H1 (cell line): ENCODE measurements around the gene USP7. TPM values are rescaled to one million over a fixed set of nuclear protein-coding genes. Genes with fewer than 3 reads are reported as not detected.

Experiments
- CTCF ChIA-PET: fragments of 300-600 bp; sonication (Branson Sonifier 250); formaldehyde crosslinking; loops from one replicate; lab custom pipeline; 2021; ENCODE audit not compliant: partially characterized antibody; lab: Charles Lee
- POLR2A ChIA-PET: fragments of 300-600 bp; sonication (Branson Sonifier 250); formaldehyde crosslinking; loops from one replicate; lab custom pipeline; 2021; ENCODE audit warnings: inconsistent platforms; ENCODE audit not compliant: partially characterized antibody; lab: Charles Lee
- DNase-seq, 2 experiments: peaks; one replicate each; pipeline versions ENCODE4 v3.0.0 to v3.0.0-alpha.2; 2010 to 2022; ENCODE audit warnings: low spot score in 2 of 2, low read depth in 1 of 2, mixed read lengths in 1 of 2
- FAIRE-seq: peaks from 2 replicates; lab custom pipeline; 2011; peaks lifted over from hg19 to GRCh38; lab: Jason Lieb, UNC
- H2AFZ ChIP-seq: 2 replicates; pipeline ENCODE4 v1.8.1; 2012; ENCODE audit warnings: low read length, inconsistent platforms
- H2AK5ac ChIP-seq: 2 replicates; pipeline ENCODE4 v1.6.1; 2013; ENCODE audit warnings: low read depth, low read length
- H2BK120ac ChIP-seq: replicated peaks from 2 replicates; pipeline ENCODE3; 2013; ENCODE audit warnings: low read depth, low read length, inconsistent platforms
- H2BK12ac ChIP-seq: 2 replicates; pipeline ENCODE4 v1.6.1; 2013; ENCODE audit warnings: low read depth, low read length
- H2BK15ac ChIP-seq: 2 replicates; pipeline ENCODE4 v1.6.1; 2013; ENCODE audit warnings: low read length
- H2BK20ac ChIP-seq: 2 replicates; pipeline ENCODE4 v1.6.1; 2013; ENCODE audit warnings: low read length
- H2BK5ac ChIP-seq: 2 replicates; pipeline ENCODE4 v1.6.1; 2013; ENCODE audit warnings: low read depth, low read length
- H3K14ac ChIP-seq: 2 replicates; pipeline ENCODE4 v1.6.1; 2013; ENCODE audit warnings: inconsistent platforms; ENCODE audit not compliant: insufficient read length
- H3K18ac ChIP-seq: 2 replicates; pipeline ENCODE4 v1.6.1; 2013; ENCODE audit warnings: low read length; ENCODE audit errors: extremely low read depth
- H3K23ac ChIP-seq: 2 replicates; pipeline ENCODE4 v1.6.1; 2013; ENCODE audit warnings: inconsistent platforms; ENCODE audit not compliant: insufficient read length
- H3K23me2 ChIP-seq: 2 replicates; pipeline ENCODE4 v1.6.1; 2013; ENCODE audit warnings: low read depth, low read length
- H3K27ac ChIP-seq: 2 replicates; pipeline ENCODE4 v1.6.1; 2011; ENCODE audit warnings: low read depth, low read length, inconsistent platforms
- H3K27me3 ChIP-seq, 4 experiments: replicated peaks in 1 of 4; 1 replicate in 1 of 4; 2 replicates in 3 of 4; pipeline versions ENCODE4 v1.6.1 to v1.8.1; 2011 to 2013; ENCODE audit warnings: low read length in 3 of 4, mild to moderate bottlenecking in 3 of 4, inconsistent platforms in 2 of 4, mixed read lengths in 2 of 4, moderate library complexity in 1 of 4; ENCODE audit not compliant: control insufficient read depth in 3 of 4, insufficient read depth in 3 of 4; ENCODE audit errors: extremely low read depth in 1 of 4
- H3K36me3 ChIP-seq, 4 experiments: 2 replicates each; pipeline versions ENCODE4 v1.6.1 to v1.8.1; 2011 to 2013; ENCODE audit warnings: mild to moderate bottlenecking in 4 of 4, low read length in 3 of 4, moderate library complexity in 2 of 4, control low read depth in 1 of 4, inconsistent platforms in 1 of 4; ENCODE audit not compliant: insufficient read depth in 4 of 4, control insufficient read depth in 2 of 4
- H3K4ac ChIP-seq: replicated peaks from 2 replicates; pipeline ENCODE3; 2013; ENCODE audit warnings: low read length, low read depth, mixed read lengths, inconsistent platforms; ENCODE audit not compliant: insufficient read length
- H3K4me1 ChIP-seq, 4 experiments: replicated peaks in 1 of 4; 1 replicate in 1 of 4; 2 replicates in 3 of 4; pipeline versions ENCODE4 v1.6.1 to v1.8.1; 2011 to 2013; ENCODE audit warnings: low read length in 3 of 4, inconsistent platforms in 2 of 4, mixed read lengths in 1 of 4; ENCODE audit not compliant: insufficient read depth in 4 of 4, control insufficient read depth in 3 of 4
- H3K4me2 ChIP-seq, 2 experiments: 2 replicates each; pipeline versions ENCODE4 v1.6.1 to v1.8.1; 2011 to 2013; ENCODE audit warnings: low read depth in 2 of 2, low read length in 2 of 2, control low read depth in 1 of 2, inconsistent platforms in 1 of 2, mild to moderate bottlenecking in 1 of 2; ENCODE audit not compliant: insufficient read depth in 1 of 2
- H3K4me3 ChIP-seq, 4 experiments: fragments of 200-600, 300-600 bp in 1 of 4; sonication (generic), shearing (Covaris generic), sonication (Bioruptor Twin) in 1 of 4; 2 replicates each; pipeline versions ENCODE4 v1.5.1 to v1.8.1; 2011 to 2016; ENCODE audit warnings: low read length in 4 of 4, low read depth in 3 of 4, control low read depth in 2 of 4, inconsistent platforms in 2 of 4, mild to moderate bottlenecking in 2 of 4, mixed read lengths in 1 of 4, moderate library complexity in 1 of 4; ENCODE audit not compliant: insufficient read depth in 2 of 4; ENCODE audit errors: extremely low read depth in 1 of 4
- H3K56ac ChIP-seq: replicated peaks from 2 replicates; pipeline ENCODE3; 2013; ENCODE audit warnings: low read depth, mild to moderate bottlenecking, mixed read lengths, low read length, inconsistent platforms; ENCODE audit not compliant: insufficient read length
- H3K79me1 ChIP-seq: 2 replicates; pipeline ENCODE4 v1.6.1; 2013; ENCODE audit warnings: low read depth, low read length, control low read depth
- H3K79me2 ChIP-seq, 2 experiments: 2 replicates each; pipeline versions ENCODE4 v1.6.1 to v1.8.1; 2012 to 2013; ENCODE audit warnings: low read length in 2 of 2, mild to moderate bottlenecking in 2 of 2, inconsistent platforms in 1 of 2; ENCODE audit not compliant: insufficient read depth in 2 of 2, control insufficient read depth in 1 of 2
- H3K9ac ChIP-seq, 4 experiments: replicated peaks in 1 of 4; 1 replicate in 1 of 4; 2 replicates in 3 of 4; pipeline versions ENCODE4 v1.6.1 to v1.8.1; 2011 to 2013; ENCODE audit warnings: low read depth in 3 of 4, low read length in 3 of 4, control low read depth in 2 of 4, mild to moderate bottlenecking in 2 of 4, moderate library complexity in 2 of 4, inconsistent platforms in 1 of 4; ENCODE audit errors: extremely low read depth in 1 of 4
- H3K9me3 ChIP-seq, 2 experiments: 2 replicates each; pipeline versions ENCODE4 v1.6.1 to v1.8.1; 2012 to 2013; ENCODE audit warnings: mild to moderate bottlenecking in 2 of 2, moderate library complexity in 2 of 2, control low read depth in 1 of 2, inconsistent platforms in 1 of 2, low read depth in 1 of 2, low read length in 1 of 2, mixed read lengths in 1 of 2; ENCODE audit not compliant: insufficient read depth in 2 of 2
- H4K20me1 ChIP-seq, 2 experiments: replicated peaks in 1 of 2; 2 replicates each; pipeline versions ENCODE3 to v1.8.1; 2011 to 2013; ENCODE audit warnings: inconsistent platforms in 2 of 2, low read length in 2 of 2, mild to moderate bottlenecking in 1 of 2; ENCODE audit not compliant: insufficient read depth in 2 of 2, control insufficient read depth in 1 of 2
- H4K5ac ChIP-seq: 2 replicates; pipeline ENCODE4 v1.6.1; 2013; ENCODE audit warnings: low read length, low read depth, mixed read lengths, inconsistent platforms; ENCODE audit not compliant: insufficient read length
- H4K8ac ChIP-seq: 2 replicates; pipeline ENCODE4 v1.8.0; 2013; ENCODE audit warnings: mild to moderate bottlenecking, moderate library complexity, low read length, inconsistent platforms; ENCODE audit not compliant: insufficient read depth; ENCODE audit errors: extremely low read depth
- H4K91ac ChIP-seq: replicated peaks from 2 replicates; pipeline ENCODE3; 2013; ENCODE audit warnings: low read length, mixed read lengths, inconsistent platforms; ENCODE audit not compliant: insufficient read length
- BACH1 ChIP-seq: IDR thresholded peaks from 2 replicates; pipeline ENCODE4 v1.6.1; 2012; ENCODE audit warnings: low read length, improper control_type of control experiment
- CREB1 ChIP-seq: IDR thresholded peaks from 2 replicates; pipeline ENCODE4 v1.6.1; 2012; ENCODE audit warnings: inconsistent platforms
- CTBP2 ChIP-seq: IDR thresholded peaks from 2 replicates; pipeline ENCODE4 v1.7.0; 2011; ENCODE audit warnings: borderline replicate concordance, mild to moderate bottlenecking, moderate library complexity, mixed read lengths, low read length; ENCODE audit not compliant: insufficient read depth, insufficient read length
- KDM5A ChIP-seq: fragments of 200-600 bp; IDR thresholded peaks from 2 replicates; pipeline ENCODE4 v1.7.1; 2012; ENCODE audit warnings: mild to moderate bottlenecking, low read length, inconsistent platforms, mixed read lengths
- POU5F1 ChIP-seq: IDR thresholded peaks from 2 replicates; pipeline ENCODE4 v1.6.1; 2011; ENCODE audit warnings: low read depth, mild to moderate bottlenecking, low read length, moderate library complexity
- TAF1 ChIP-seq: IDR thresholded peaks from 2 replicates; pipeline ENCODE4 v1.6.1; 2011; ENCODE audit warnings: mild to moderate bottlenecking, low read depth, low read length
- TBP ChIP-seq: IDR thresholded peaks from 2 replicates; pipeline ENCODE4 v1.6.1; 2011; ENCODE audit warnings: low read depth, low read length, improper control_type of control experiment
- YY1 ChIP-seq: IDR thresholded peaks from 2 replicates; pipeline ENCODE4 v1.6.1; 2011; ENCODE audit warnings: low read depth, mild to moderate bottlenecking, low read length
- WGBS, 2 experiments: shearing (Covaris generic) in 1 of 2; methylation state at CpG; one replicate each; pipeline versions ENCODE4 v1.1.6 to v1.1.7; 2013 to 2015; ENCODE audit warnings: low lambda C conversion rate in 2 of 2, mixed read lengths in 2 of 2, inconsistent platforms in 1 of 2, low coverage in 1 of 2, missing lambda C conversion rate in 1 of 2; ENCODE audit not compliant: insufficient replicate concordance in 2 of 2, insufficient coverage in 1 of 2, insufficient read length in 1 of 2; ENCODE audit errors: extremely low coverage in 1 of 2, missing lambda C conversion rate in 1 of 2; 5-methylcytosine and 5-hydroxymethylcytosine counted together
- polyA plus RNA-seq, 7 experiments: library from polyadenylated mRNA; depleted of rRNA in 3 of 7; stranded (reverse) in 5 of 7; unstranded in 2 of 7; fragments of >200 nt in 5 of 7; fragments of 200-250 nt in 2 of 7; gene quantifications; 1 replicate in 5 of 7; 2 replicates in 1 of 7; 4 replicates in 1 of 7; pipeline versions ENCODE4 v1.2.1 to v1.2.3, GENCODE V29; 2011 to 2013; ENCODE audit warnings: missing spikeins in 2 of 7, mixed read lengths in 2 of 7
- total RNA-seq: library from RNA; stranded (reverse); fragmentation: NEBNext Ultra II Directional; extraction: Animal tissue kit (Norgen Biotek cat#: 25700); gene quantifications from 2 replicates; pipeline ENCODE4 v1.2.1, GENCODE V29; 2021
- TF ChIP-seq, protein P1 (sequence below): IDR thresholded peaks from 2 replicates; pipeline ENCODE4 v1.6.1; 2012; ENCODE audit warnings: inconsistent platforms
- TF ChIP-seq, protein P2 (sequence below): IDR thresholded peaks from 2 replicates; pipeline ENCODE4 v1.6.1; 2011; ENCODE audit warnings: low read depth, mild to moderate bottlenecking, low read length; ENCODE audit not compliant: insufficient read depth
- TF ChIP-seq, protein P3 (sequence below), 3 experiments: IDR thresholded peaks; 1 replicate in 2 of 3; 2 replicates in 1 of 3; pipeline versions ENCODE4 v1.5.1 to v1.6.1; 2011; ENCODE audit warnings: low read length in 3 of 3, mild to moderate bottlenecking in 3 of 3, inconsistent platforms in 2 of 3, low read depth in 1 of 3, moderate library complexity in 1 of 3; ENCODE audit not compliant: insufficient read depth in 1 of 3; ENCODE audit errors: control extremely low read depth in 1 of 3

The USP7 gene
- total and polyA plus RNA-seq, 2 of the 8 experiments (the other 6 are each of a cell fraction or from before 2014, with no cell fraction given) = 21.3 to 211 TPM

DNA sequence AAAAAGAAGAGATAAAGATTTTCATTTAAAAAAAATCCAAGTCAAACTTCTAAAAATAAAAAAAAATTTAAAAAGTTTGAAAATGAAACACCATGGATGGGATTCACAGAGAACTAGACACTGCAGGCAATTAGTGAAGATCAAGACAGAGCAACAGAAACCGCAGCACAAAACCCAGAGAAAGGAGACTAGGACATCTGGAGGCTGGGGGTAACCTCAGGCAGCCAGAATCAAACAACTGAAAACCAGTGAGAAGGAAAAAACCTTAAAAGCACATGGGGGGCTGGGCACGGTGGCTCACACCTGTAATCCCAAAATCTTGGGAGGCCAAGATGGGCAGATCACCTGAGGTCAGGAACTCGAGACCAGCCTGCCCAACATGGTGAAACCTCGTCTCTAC is 50.9 kb downstream of the USP7 start:
- Histone ChIP-seq H3K56ac (no peak overlapping the region), H2BK5ac (no peak overlapping the region), H2BK15ac (no peak overlapping the region), H3K79me1 (peaks cover 11% of the 10 kb centered on the region), H4K5ac (no peak overlapping the region), H4K91ac (no peak overlapping the region), H2BK20ac (no peak overlapping the region), H3K4me2 (no peak overlapping the region), H3K36me3 (peaks cover 10 to 73% (median 41%) of the 10 kb centered on the region in 4 experiments), H3K4ac (no peak overlapping the region), H3K4me3 (no peak overlapping the region), H3K27ac (no peak overlapping the region), H3K23ac (no peak overlapping the region), H3K23me2 (no peaks in the 10 kb centered on the region), H2AFZ (no peak overlapping the region), H3K9me3 (no peaks in the 10 kb centered on the region), H3K79me2 (peaks cover 0 to 11% of the 10 kb centered on the region in 2 experiments; a peak in 1 of 4 replicates), H2BK12ac (no peak overlapping the region), H4K20me1 (peaks cover 0 to 4% of the 10 kb centered on the region in 2 experiments), H2AK5ac (no peak overlapping the region), H3K4me1 (no peaks in the 10 kb centered on the region; a peak in 1 of 7 replicates), H3K9ac (no peak overlapping the region), H3K18ac (no peak overlapping the region), H3K27me3 (no peaks in the 10 kb centered on the region), H3K14ac (no peak overlapping the region), H4K8ac (no peak overlapping the region), H2BK120ac (no peak overlapping the region)
- DNase-seq (no peak), FAIRE-seq (no peak)
- ChIA-PET CTCF (interaction anchor here (1.9 to 2.3 kb wide), 2 partner anchors 100 to 214 kb away, joined by 4 to 10 read pairs; no protein-coding TSS in a partner anchor), POLR2A (interaction anchor here (1.3 kb wide), 1 partner anchor 21 kb away, joined by 4 read pairs; no protein-coding TSS in a partner anchor)
- WGBS, 2 experiments = 85% methylated on average over 4 of the region's 4 CpGs; no CpG with 5 or more reads in 1 of the 2 experiments
- TF ChIP-seq CTBP2 (no peak), BACH1 (no peak), POU5F1 (no peak), CREB1 (no peak), TAF1 (no peak), TBP (no peak), KDM5A (no peak), YY1 (no peak)
- TF ChIP-seq, protein P1, sequence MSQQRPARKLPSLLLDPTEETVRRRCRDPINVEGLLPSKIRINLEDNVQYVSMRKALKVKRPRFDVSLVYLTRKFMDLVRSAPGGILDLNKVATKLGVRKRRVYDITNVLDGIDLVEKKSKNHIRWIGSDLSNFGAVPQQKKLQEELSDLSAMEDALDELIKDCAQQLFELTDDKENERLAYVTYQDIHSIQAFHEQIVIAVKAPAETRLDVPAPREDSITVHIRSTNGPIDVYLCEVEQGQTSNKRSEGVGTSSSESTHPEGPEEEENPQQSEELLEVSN = no peak
- TF ChIP-seq, protein P2, sequence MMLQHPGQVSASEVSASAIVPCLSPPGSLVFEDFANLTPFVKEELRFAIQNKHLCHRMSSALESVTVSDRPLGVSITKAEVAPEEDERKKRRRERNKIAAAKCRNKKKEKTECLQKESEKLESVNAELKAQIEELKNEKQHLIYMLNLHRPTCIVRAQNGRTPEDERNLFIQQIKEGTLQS = no peak
- TF ChIP-seq, protein P3, sequence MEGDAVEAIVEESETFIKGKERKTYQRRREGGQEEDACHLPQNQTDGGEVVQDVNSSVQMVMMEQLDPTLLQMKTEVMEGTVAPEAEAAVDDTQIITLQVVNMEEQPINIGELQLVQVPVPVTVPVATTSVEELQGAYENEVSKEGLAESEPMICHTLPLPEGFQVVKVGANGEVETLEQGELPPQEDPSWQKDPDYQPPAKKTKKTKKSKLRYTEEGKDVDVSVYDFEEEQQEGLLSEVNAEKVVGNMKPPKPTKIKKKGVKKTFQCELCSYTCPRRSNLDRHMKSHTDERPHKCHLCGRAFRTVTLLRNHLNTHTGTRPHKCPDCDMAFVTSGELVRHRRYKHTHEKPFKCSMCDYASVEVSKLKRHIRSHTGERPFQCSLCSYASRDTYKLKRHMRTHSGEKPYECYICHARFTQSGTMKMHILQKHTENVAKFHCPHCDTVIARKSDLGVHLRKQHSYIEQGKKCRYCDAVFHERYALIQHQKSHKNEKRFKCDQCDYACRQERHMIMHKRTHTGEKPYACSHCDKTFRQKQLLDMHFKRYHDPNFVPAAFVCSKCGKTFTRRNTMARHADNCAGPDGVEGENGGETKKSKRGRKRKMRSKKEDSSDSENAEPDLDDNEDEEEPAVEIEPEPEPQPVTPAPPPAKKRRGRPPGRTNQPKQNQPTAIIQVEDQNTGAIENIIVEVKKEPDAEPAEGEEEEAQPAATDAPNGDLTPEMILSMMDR (IDR thresholded peaks at IDR 0.05; ENCODE audit: control extremely low read depth in 1 of 3, insufficient read depth in 1 of 3, low read depth in 1 of 3, low read length in 3 of 3) = no peak
